ENCODE measurements around the gene OBSL1.

The OBSL1 gene

DNA sequence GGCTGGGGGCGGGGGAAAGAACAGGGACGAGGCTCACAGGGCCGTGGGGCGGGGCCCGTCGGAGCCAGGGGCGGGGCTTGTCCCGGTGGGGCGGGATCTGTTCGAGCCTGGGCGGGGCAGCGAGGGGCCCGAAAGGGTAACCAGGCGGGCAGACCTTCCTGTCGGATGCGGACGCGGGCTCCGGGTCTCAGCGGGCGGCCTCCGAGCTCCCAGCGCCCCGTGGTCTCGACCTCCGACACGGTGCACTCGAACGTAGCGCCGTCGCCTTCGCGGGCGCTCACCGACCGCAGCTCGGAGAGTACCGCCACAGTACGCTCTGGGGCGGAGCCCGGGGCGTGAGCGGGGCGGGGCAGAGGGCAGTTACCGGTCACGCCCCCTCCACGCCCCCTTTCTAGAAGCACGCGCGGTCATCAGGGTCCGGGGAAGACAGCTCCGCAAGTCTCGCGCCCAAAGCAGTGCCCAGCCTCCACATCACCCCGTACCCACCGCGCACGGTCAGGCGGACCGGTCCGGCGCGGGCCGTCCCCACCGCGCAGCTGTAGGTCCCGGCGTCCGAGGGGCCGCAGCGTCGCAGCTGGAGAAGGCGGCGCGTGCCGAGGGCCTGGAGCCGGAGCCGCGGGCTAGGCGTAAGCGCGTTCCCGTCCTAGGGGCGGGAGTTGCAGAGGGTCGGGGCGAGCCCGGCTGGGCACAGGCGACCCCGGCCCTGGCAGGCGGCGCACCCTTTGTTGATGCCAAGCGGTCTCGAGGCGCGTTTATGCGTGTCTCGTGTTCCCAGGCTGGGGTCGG is 18.8 kb downstream of the OBSL1 start:
- in situ Hi-C loops (cut with MboI; ENCODE audit: low sequenced_read_pairs) = no loop called here

DNA sequence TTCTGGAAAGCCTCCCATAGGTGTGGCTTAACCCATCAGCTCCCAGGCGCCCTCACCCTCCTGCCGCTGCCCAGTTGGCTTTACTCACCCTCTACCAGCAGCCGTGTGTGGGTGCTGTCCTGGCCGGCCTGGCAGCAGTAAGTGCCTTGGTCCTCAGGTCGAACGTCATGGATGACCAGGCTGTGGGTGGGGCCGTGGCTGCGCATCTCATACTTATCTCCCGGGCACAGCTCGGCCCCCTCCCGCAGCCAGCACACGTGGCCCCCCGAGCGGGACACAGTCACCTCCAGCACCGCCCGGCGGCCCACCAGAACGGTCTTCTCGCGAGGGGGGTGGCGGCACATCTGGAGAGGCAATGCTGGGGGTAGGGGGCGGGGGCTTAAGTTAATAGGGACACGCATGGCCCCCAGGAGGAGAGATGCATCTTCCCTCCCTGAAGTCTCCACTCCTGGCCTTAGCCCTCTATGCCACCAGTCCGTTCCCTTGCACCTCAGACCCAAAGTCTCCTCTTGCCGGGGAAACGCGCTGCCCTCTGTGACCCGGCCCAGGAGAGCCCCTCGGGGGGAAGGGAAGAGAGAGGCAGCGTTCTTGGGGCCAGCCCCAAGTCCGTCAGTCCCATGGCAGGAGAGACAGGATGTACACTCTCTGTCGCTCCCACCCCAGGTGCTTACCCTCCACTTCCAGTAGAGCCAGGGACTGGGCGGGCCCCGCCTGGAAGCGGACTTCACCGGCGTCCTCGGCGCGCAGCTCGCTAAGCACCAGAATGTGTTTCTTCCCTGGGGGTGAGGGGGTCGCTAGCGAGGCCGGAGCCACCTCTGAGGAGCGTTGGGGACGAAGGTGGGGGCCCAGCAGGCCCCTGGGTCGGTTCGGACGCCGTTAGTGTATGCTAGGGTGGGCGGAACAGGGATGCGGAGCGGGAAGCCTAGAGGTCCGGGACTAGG is 19.6 kb downstream of the OBSL1 start:
- in situ Hi-C loops (cut with MboI; ENCODE audit: low sequenced_read_pairs) = no loop called here

DNA sequence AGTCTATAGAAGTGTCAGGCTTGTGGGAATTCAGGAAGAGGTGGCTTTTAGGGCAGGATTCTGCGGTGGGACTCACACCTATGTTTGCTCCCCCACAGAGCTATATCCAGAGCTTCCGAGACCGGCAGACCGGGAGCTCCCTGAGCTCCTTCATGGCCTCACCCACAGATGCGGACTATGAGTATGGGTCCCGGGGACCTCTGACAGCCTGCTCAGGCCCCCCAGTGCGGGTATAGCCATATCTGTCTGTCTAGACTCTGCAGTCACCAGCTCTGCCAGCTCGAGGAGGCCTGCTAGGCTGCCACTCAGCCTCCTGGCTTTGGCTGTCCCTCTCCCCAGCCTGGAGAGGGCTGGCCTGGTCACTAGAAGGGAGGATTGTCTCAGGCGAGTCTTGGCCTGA is 21.7 kb downstream of the OBSL1 start:
- in situ Hi-C loops (cut with MboI; ENCODE audit: low sequenced_read_pairs) = no loop called here

DNA sequence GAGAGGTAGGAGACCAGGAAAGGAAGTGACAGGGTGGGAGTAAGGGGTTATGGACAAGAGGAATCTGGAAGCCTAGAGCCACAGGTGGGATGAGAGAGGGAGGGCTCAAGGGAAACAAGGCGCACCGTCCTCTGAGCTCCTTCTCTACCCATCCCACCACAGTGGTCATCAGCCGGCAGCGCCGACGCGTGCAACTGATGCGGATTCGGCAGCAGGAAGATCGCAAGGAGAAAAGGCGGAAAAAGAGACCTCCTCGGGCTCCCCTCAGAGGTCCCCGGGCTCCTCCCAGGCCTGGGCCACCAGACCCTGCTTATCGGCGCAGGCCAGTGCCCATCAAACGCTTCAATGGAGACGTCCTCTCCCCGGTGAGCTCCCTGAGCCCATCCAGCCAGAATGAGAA is 22.3 kb downstream of the OBSL1 start:
- in situ Hi-C loops (cut with MboI; ENCODE audit: low sequenced_read_pairs) = no loop called here

GRCh38 chr2:219547621-219548020 is 23.7 kb downstream of the OBSL1 start:
- in situ Hi-C loops (cut with MboI; ENCODE audit: low sequenced_read_pairs) = no loop called here

GRCh38 chr2:219545943-219546352 is 25.4 kb downstream of the OBSL1 start:
- in situ Hi-C loops (cut with MboI; ENCODE audit: low sequenced_read_pairs) = no loop called here

GRCh38 chr2:219545295-219545942 is 25.9 kb downstream of the OBSL1 start:
- in situ Hi-C loops (cut with MboI; ENCODE audit: low sequenced_read_pairs) = no loop called here

- in situ Hi-C loops (cut with MboI; ENCODE audit: low sequenced_read_pairs) = no loop called here
Observed at GRCh38 chr2:219544567-219544966, 26.8 kb downstream of the OBSL1 start.

DNA sequence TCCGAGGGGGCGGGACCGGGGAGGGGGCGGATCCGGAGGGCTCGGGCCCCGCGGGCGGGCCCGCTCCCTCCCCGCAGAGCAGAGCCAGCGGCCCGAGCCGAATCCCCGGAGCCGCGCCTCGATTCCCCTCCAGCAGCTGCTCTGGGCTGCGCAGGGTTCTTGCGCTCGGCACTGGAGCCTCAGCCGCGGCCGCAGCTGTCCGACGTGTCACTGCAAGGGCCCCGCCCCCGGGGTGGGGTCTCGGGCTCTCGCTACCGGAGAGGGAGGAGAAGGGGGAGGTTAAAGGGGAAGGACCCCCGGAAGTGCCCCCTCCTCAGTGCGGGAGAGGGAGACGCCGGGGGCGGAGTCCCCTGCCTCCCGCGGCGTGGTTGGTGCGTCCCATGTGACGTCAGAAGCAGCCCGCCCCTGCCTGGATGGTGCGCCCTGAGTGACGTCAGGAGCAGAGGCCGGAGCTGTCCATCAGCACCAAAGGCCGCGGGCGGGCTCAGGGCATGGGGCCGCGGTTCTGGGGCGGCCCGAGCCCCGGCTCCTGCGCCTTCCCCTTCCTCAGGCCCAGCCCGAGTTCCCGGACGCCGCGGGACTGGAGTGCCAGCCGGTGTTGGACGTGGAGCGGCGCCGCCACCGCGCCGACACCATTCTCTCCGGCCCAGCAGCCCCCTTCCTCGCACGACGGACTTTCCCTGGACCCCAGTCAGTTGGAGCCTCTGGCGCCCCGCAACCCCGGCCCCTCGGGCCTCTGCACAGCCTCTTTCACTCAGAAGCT is 27.6 kb downstream of the OBSL1 start, which contains the start of the genes CHPF and TMEM198:
TSS of gene CHPF (minus strand) at position 214 of the 763 bp plus-strand sequence. CDS start 271 bp downstream, outside the sequence.
TSS of gene TMEM198 (plus strand) at position 433 of the 763 bp plus-strand sequence. CDS start 700 bp downstream, outside the sequence.
- in situ Hi-C loops (cut with MboI; ENCODE audit: low sequenced_read_pairs) = no loop called here

DNA sequence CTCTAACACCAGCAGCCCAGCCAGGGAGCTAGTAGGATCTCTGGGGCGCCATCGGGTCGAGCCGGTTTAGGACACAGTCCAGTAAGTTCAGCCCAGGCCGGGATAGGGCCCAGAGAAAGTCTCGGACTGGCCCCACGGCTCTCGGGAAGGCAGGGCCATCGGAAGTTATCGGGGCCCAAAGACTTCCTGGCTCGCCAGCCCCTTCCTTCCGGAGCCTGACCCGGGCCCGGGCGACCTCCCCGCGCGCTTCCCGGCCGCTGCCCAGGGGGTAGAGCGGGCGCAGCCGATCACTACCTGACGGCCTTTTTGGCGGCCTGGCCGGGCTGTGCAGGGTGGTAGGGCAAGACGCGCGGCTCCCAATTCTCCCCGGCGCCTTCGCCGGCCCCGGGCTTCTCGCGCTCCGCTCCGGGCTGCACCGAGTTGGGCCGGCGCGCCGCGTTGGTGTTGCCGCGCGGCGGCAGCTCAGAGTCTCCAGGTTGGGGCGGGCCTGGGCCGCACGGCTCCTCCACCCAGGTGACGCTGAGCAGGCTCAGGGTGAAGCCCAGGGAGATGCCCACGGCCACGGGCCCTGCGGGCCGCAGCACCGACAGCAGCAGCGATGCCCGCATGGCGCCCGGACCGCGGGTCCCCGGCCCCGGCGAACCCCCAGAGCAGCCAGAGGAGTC is 28.3 kb downstream of the OBSL1 start:
- in situ Hi-C loops (cut with MboI; ENCODE audit: low sequenced_read_pairs) = no loop called here

DNA sequence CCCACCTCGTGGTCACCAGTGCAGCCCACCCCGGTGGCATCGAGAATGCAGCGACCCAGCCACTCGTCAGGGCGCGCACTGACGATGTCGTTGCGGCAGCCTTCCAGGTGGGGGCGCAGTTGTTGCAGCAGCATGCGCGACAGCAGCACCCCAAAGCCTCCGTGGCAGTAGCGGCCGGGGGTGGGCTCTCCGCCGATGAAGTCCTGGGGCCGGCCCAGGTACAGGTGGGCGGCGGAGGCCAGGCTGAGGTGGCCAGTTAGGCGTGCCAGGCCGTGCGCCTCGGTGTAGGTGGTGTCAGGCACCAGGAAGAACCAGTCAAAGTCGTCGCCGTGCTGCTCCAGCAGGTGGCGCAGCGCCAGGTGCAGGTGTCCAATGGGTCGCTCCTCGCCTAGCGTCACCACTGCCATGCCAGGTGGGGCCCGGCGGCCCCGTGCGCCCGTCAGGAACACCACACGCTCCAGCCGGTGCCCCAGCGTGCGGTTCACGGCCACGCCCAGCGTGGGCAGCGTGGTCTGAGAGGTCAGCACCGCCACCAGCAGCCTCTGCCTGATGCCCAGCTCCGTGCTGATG is 29.6 kb downstream of the OBSL1 start:
- in situ Hi-C loops (cut with MboI; ENCODE audit: low sequenced_read_pairs) = no loop called here

DNA sequence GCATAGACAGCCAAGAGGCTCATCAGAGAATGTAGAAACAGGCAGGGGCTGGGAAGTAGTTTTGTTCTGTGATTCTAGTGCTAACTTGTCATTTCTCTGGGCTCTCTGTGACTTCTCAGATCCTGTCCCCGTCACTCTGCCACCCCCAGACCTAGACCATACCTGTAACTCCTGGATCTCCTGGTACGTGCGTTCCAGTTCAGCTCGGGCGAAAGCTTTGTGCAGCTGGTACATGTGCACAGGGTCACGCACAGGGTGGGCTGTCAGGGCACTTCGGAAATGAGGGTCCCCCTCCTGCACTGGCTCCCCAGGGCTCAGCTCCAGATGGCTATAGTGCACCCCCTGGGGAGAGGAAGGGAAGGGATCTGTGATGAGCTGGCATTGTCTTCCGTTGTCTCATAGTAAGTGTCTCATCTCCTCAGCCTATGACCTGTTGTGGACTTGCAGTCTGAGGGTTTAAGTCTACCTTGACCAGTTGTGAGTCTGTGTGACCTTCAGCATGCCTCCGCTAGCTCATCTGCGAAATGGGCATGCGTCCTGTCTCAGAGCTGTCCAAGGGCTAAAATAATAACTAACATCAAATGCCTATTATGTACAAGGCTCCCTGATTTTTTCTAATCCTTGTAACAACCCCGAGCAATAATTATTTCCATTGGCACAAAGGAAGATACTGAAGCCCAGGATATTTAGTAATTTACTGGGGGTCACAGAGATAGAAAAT is 30.4 kb downstream of the OBSL1 start:
- in situ Hi-C loops (cut with MboI; ENCODE audit: low sequenced_read_pairs) = no loop called here

DNA sequence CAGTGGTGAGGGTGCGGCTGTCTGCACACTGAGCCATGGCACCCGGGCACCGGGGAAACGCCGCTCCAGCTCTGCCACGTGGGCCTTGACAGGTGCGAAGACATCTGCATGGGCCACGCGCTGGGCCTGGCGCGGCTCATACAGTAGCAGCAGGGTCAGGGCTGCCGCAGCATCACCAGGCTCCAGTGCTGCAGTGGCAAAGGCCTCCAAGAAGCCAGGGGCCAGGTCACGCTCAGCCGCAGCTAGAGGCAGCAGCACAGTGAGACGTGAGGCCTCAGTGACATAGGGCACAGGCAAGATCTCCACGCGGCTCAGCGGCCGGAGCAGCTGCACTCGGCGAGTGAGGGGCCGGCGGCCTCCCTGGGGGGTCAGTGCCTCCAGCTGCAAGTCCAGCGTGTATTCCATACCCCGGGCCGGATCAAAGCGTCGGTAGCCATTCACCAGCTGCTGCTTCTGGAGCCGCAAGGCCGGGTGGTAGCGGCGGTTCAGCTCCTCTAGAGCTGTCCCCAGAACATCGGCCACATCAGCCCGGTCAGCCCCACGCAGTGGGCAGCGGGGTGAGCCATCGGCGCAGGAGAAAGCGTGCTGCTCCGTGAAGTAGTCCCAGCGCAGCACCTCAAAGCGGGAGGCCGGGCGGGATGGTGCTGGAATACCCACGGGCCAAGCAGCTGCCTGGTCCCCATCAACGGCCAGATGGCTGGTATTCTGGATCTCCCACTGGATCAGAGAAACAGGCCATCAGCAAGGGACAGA is 31.2 kb downstream of the OBSL1 start:
- in situ Hi-C loops (cut with MboI; ENCODE audit: low sequenced_read_pairs) = loop anchor here (10.0 kb wide), 1 partner anchor 105 kb away; no protein-coding TSS in a partner anchor

DNA sequence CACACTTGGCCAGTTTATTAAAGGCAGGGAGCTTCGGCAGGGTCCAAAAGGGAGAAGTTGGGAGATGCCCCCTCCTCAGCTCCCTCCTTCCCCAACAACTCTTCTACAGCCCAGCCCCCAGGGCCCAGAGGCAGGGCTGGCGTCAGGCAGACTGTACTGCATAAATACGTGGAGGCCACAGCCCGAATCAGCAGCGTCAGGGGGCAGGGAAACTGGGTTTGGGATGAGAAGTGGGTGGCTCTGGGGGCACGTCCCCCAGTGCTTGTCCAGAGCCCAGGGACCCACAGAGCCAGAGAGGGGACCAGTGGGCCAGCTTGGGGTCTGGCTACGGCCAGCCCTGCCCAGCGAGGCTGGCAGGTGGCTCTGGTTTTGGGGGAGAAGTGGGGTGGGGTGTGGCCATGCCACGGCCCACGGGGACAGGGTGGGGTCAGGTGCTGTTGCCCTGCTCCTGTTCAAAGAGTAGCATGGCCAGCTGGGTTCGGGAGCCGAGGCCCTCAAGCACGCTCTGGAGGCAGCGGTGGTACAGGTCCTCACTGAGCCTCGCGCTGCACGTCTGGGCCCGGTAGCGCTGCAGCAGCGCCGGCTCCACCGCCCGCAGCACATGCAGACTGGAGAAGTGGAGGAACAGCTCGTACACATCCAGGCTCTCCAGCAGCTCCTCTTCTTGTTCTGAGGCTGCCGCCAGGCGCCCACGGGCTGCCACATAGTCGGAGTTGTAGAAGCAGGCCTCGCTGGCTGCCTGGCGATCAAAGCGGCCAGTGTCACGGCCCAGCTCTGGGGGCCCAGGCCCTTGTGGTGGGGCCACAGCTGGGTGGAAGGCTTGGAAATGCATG is 32.2 kb downstream of the OBSL1 start:
- in situ Hi-C loops (cut with MboI; ENCODE audit: low sequenced_read_pairs) = loop anchor here (10.0 kb wide), 1 partner anchor 106 kb away; no protein-coding TSS in a partner anchor

- in situ Hi-C loops (cut with MboI; ENCODE audit: low sequenced_read_pairs) = loop anchor here (10.0 kb wide), 1 partner anchor 106 kb away; no protein-coding TSS in a partner anchor
Observed at GRCh38 chr2:219538504-219538951, 32.8 kb downstream of the OBSL1 start.

GRCh38 chr2:219537657-219538488 is 33.5 kb downstream of the OBSL1 start:
- in situ Hi-C loops (cut with MboI; ENCODE audit: low sequenced_read_pairs) = loop anchor here (10.0 kb wide), 1 partner anchor 107 kb away; no protein-coding TSS in a partner anchor
